Putamen (tissue), 1 donor: Measurements from ENCODE around the gene TYRP1.
"Not testable (repeated sequence)": the region's sequence is repeated elsewhere in the genome, so short reads cannot be mapped to it uniquely, and the experiment has no call there.

Source experiments
- DNase-seq: peaks from one replicate; pipeline ENCODE4 v3.0.0-alpha.2; 2016; ENCODE audit warnings: low spot score

TYRP1 gene

GRCh38 chr9:12693141-12693540 lies at the start of gene TYRP1:
Gene TYRP1, plus strand, starts transcription at chr9:12693385. Its CDS starts 612 bp downstream, at chr9:12693997.
- DNase-seq: no peak

DNA sequence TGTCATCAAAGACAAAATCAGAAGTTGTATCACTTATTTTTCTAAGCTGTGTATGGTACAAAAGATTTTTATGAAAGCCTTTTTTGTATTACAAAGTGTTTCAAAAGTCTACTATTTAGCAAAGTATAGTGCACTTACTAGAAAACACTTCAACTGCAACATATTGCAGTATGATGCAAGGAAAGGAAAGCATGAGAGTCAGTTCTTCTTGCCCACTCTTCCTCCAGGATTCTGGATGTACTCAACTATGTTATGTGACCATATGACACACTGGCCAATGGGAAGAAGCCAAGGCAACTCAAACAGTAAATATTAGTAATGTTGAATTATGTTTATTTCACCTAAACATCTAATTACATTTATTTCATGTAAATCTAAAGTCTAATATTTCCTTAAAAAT lies 49.5 kb upstream of the TYRP1 start:
- DNase-seq: no peak

DNA sequence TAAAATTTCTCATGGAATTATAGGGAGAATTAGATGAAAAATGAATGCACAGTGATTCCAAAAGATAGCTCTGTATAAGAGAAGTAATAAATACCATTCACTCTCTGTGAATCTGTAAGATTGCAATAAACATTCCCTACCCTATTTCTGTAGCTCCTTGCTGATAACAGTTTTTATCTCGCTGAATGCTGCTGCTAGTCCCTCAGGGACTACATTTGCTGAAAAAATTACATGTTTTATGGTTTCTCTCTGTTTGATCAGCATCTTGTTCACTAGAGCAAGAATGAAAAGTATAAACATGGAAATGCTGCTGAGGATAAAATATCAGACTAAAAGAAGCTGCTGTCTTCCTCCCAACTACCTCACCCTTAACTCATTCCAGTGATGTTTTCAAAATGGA lies 44.3 kb upstream of the TYRP1 start:
- DNase-seq: no peak

GRCh38 chr9:12651125-12651524 lies 42.1 kb upstream of the TYRP1 start:
- DNase-seq: no peak

DNA sequence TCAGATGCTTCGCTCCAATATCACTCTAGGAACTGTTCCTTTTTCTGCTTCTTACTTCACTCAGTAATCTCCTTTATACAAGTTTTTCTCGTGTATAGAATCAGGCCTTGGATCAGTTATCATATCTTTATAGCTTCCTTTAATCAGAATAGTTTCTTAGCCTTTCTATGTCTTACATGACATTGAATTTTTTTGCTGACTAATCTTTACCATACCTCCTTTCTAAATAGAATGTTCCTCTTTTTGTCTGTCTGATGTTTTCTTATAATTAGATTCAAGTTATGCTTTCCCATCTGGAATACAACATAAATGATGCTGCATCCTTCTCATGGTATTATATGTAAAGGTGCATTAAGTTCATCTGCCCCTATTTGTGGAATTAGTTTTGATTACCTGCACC lies 40.2 kb upstream of the TYRP1 start:
- no peak for DNase-seq

DNA sequence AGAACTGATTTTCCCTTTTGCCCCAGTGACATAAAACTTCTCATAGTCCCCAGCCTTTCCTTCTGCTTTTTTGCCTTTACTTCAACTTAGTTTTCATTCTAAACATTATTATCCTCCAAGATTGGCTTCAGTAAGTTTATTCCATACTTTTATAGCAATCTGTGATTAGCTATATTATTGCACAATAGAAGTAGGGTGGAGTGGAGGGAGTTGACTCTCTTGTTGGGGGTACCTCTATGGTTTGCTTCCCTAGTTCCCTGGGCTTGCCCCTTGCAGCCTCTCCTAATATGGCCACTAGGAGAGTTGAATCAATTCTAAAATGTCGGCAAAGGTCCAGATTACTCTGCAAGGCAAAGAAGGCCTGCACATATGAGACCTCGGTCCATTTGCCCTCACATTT lies 36.4 kb upstream of the TYRP1 start:
- no peak for DNase-seq

DNA sequence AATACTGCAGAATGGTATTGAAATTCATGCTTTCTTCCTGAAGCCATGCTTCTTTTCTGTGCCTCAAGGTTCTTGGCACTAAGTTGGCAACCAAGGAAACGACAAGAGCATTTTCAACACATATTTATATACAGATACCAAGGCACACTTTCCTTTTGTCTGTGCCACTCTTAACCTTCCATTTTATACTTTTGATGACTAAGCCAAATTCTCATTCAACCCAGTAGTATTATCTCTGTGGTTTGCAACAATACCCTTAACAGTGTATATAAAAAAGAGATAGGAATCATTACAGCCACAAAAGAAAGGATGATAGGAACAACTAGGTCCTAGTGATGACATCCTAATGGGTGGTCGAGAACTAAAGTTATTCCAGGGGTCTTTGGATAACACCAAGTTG lies 36.0 kb upstream of the TYRP1 start:
- DNase-seq: no peak

DNA sequence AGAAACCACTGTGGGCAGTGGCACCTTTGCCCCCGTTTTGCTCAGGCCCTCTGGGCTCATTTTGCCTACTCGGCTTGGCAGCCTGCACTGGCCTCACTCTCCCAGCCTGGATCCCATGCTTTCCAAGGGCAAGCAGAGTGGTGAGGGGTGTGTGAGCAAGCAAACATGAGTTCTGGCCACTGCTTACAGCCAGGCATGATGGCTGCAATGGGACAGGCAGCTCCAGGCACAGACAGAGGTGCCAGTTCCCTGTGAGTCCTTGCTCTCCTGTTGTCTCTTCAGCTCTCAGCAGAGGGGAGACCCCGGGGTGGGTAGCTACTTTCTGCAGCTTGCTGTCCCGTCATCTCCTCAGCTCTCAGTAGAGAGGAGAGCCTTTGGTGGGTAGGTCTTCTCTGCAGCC lies 35.2 kb upstream of the TYRP1 start:
- no peak for DNase-seq

GRCh38 chr9:12658531-12659209 lies 34.5 kb upstream of the TYRP1 start:
- no peak for DNase-seq

GRCh38 chr9:12659220-12659619 lies 34.0 kb upstream of the TYRP1 start:
- DNase-seq: no peak

DNA sequence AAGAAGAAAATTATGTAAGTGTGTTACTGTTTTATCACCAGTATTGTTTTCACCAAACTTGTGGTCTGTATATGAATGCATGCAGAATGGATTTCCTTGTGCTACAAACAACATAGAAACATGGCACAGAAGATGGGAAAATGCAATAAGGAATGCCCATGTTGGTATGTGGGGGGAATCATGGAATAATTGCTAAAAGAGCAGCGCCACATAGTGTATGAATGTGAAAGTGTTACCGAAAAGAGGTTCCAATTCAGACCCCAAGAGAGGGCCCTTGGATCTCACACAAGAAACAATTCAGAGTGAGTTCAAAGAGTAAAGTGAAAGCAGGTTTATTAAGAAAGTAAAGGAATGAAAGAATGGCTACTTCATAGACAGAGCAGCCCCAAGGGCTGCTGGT lies 26.4 kb upstream of the TYRP1 start:
- no peak for DNase-seq

- DNase-seq: no peak
These were observed 25.3 kb upstream of the TYRP1 start for GRCh38 chr9:12667892-12668291.

DNA sequence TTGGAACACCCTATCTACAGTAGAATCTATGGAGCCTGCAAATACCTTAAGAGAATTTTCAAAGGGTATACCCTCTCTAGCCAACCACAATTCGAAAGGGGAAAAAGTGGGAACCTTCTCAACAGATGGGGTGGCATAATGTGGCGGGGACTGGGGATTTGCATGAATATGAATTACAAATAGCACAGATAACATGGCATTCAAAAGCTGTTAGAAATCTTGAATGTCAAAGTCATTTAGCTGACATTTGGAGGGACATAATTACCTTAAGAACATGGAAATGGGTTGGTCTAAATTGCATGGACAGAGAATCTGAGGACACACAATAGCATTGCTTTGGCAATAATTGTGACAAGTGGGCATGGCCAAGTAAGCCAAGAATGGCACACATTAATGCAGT lies 23.2 kb upstream of the TYRP1 start:
- DNase-seq: no peak

DNA sequence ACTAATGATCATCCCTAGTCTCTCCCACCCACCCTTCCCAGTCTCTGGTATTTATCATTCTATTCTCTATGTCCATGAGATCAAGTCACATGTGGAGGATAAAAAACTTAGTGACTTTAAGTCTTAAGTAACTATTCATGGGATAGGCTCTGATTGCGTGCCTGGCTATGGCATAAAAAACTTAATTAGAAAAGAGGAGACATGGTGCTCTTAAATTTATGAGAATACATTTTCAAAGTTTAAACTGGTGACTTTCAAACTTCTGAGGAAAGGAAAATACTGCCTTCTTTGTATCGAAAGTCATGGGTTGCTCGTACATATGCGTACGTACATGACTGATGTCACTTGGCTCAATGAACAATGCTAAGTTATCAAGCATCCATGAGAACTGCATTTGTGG lies 18.2 kb upstream of the TYRP1 start:
- no peak for DNase-seq

GRCh38 chr9:12677462-12678126 lies 15.6 kb upstream of the TYRP1 start:
- DNase-seq: not testable (repeated sequence)

- no peak for DNase-seq
These were observed 12.8 kb upstream of the TYRP1 start for GRCh38 chr9:12680341-12680740.

DNA sequence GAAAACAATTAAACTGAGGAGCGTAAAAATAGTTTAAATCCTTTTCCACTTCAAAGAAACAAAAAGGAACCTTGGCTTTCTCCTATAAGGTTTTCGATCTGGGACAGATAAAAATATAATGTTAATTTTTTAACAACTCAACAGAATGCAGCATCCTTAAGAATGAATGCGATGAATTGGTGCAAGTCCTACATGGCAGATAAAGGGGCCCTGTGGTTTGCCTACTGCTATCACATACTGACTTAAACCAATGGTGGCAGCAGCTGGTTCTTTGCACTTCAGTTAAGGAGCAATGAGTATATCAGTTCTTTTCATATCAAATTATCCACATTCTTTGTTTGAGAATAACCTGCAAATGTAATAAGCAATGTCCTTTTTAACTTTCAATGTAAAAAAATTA lies 12.4 kb upstream of the TYRP1 start:
- DNase-seq: no peak

- DNase-seq: no peak
These were observed 11.6 kb upstream of the TYRP1 start for GRCh38 chr9:12681620-12682019.

- no peak for DNase-seq
These were observed 8.2 kb upstream of the TYRP1 start for GRCh38 chr9:12684974-12685373.

- no peak for DNase-seq
These were observed 4.0 kb upstream of the TYRP1 start for GRCh38 chr9:12689233-12689632.

GRCh38 chr9:12694013-12694412 lies 828 bp downstream of the TYRP1 start:
- no peak for DNase-seq

GRCh38 chr9:12695474-12695873 lies 2.3 kb downstream of the TYRP1 start:
- DNase-seq: no peak

DNA sequence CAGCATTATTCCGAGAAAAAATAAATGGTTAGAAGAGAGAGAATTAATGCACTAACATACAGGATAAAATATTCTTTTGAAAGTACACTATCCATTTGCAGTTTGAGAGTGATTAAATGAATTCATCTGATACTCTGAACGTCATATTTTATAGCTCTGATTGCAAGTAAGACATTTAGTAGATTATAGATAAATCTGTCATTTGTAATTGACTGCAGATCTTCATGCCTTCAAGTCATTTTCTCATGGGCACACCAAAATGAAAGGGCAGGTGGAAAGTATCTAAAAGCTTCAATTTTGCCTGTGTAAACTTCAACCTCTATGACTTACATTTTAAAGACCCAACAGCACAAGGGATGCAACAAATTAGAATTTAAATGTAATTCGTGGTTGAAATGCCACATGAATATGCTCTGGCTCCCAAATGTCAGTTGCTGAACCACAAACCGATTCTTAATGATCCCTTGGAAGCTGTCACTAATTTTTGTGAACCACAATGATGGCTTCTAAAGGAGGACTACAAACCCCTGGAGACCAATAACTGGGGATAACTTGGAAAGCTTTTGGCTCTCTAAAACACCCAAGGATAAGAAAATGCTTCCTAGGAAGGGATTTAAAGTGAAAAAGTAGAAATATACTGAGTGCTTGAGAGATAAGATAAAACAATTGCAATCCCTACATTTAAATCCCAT lies 3.9 kb downstream of the TYRP1 start:
- no peak for DNase-seq
